ENCODE results near the gene ZNF789. TPM values are rescaled to one million over a fixed set of nuclear protein-coding genes. Genes with fewer than 3 reads are reported as not detected.

The ZNF789 gene
- total and polyA plus RNA-seq, 2 of the 4 experiments (the other 2 are of a cell fraction): 4.8 to 8.9 TPM

- H2AK9ac ChIP-seq (replicated peaks; ENCODE audit: low read depth, low read length, poor library complexity): no peak overlapping the region
- intact Hi-C loops (cut with micrococcal nuclease) (no loop called here), dilution Hi-C loops (cut with HindIII; ENCODE audit: low sequenced_read_pairs, unreplicated experiment) (no loop called here), in situ Hi-C loops (cut with MboI; ENCODE audit: low sequenced_read_pairs) (no loop called here)
- H3K4ac ChIP-seq (ENCODE audit: low read depth, low read length): no peak overlapping the region
- DNase-seq (no peak), ATAC-seq (ENCODE audit: low read depth) (no peak)
- H3K36me3 ChIP-seq (ENCODE audit: control insufficient read depth, insufficient read depth, low read length): peaks cover 14% of the 10 kb centered on the region
- peaks cover 19 to 38% of the 10 kb centered on the region in 2 experiments for H3K79me1 ChIP-seq (ENCODE audit: low read depth in 1 of 2, low read length in 2 of 2)
- no peak overlapping the region for H2BK20ac ChIP-seq (ENCODE audit: low read depth, low read length)
- ChIA-PET CTCF (no interaction called here), POLR2A (ENCODE audit: unreplicated experiment) (no interaction called here)
- H3K9me1 ChIP-seq (ENCODE audit: insufficient read depth, low read length): peaks cover 5% of the 10 kb centered on the region; the same call in 1 of the 2 replicates
- no peak overlapping the region for H2AFZ ChIP-seq (replicated peaks; ENCODE audit: low read length, poor library complexity)
- TF ChIP-seq, protein P1, sequence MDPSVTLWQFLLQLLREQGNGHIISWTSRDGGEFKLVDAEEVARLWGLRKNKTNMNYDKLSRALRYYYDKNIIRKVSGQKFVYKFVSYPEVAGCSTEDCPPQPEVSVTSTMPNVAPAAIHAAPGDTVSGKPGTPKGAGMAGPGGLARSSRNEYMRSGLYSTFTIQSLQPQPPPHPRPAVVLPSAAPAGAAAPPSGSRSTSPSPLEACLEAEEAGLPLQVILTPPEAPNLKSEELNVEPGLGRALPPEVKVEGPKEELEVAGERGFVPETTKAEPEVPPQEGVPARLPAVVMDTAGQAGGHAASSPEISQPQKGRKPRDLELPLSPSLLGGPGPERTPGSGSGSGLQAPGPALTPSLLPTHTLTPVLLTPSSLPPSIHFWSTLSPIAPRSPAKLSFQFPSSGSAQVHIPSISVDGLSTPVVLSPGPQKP (IDR thresholded peaks at IDR 0.05; ENCODE audit: borderline replicate concordance, low read depth, low read length): no peak
- no peak for TF ChIP-seq MXI1 (IDR thresholded peaks at IDR 0.05; ENCODE audit: borderline replicate concordance, low read depth, low read length)
- TF ChIP-seq NFE2L2 (IDR thresholded peaks at IDR 0.05; ENCODE audit: low read depth, low read length): no peak
- no peak for TF ChIP-seq CEBPB (IDR thresholded peaks at IDR 0.05; ENCODE audit: low read depth, low read length)
- no peak for TF ChIP-seq CHD1 (IDR thresholded peaks at IDR 0.05; ENCODE audit: low read depth, low read length)
- TF ChIP-seq BHLHE40 (IDR thresholded peaks at IDR 0.05; ENCODE audit: low read depth, low read length): no peak
- no peak for TF ChIP-seq MAZ (IDR thresholded peaks at IDR 0.05; ENCODE audit: borderline replicate concordance, low read depth, low read length)
- TF ChIP-seq RAD21 (IDR thresholded peaks at IDR 0.05; ENCODE audit: low read length): no peak
- no peak for TF ChIP-seq RCOR1 (IDR thresholded peaks at IDR 0.05; ENCODE audit: insufficient replicate concordance, low read length)
- TF ChIP-seq, protein P2, sequence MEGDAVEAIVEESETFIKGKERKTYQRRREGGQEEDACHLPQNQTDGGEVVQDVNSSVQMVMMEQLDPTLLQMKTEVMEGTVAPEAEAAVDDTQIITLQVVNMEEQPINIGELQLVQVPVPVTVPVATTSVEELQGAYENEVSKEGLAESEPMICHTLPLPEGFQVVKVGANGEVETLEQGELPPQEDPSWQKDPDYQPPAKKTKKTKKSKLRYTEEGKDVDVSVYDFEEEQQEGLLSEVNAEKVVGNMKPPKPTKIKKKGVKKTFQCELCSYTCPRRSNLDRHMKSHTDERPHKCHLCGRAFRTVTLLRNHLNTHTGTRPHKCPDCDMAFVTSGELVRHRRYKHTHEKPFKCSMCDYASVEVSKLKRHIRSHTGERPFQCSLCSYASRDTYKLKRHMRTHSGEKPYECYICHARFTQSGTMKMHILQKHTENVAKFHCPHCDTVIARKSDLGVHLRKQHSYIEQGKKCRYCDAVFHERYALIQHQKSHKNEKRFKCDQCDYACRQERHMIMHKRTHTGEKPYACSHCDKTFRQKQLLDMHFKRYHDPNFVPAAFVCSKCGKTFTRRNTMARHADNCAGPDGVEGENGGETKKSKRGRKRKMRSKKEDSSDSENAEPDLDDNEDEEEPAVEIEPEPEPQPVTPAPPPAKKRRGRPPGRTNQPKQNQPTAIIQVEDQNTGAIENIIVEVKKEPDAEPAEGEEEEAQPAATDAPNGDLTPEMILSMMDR (conservative IDR thresholded peaks at IDR 0.05; ENCODE audit: low read depth, low read length): no peak
- TF ChIP-seq MAFK (IDR thresholded peaks at IDR 0.05; ENCODE audit: low read depth, low read length): no peak
- no peak for TF ChIP-seq FOS (IDR thresholded peaks at IDR 0.05; ENCODE audit: low read depth, low read length)
- no peak overlapping the region for H3K4me2 ChIP-seq (ENCODE audit: low read depth, low read length)
- H2BK15ac ChIP-seq (ENCODE audit: low read depth, low read length): no peak overlapping the region
- no peak overlapping the region for H3K4me3 ChIP-seq (ENCODE audit: insufficient read depth, low read depth, low read length)
- WGBS, 2 experiments (ENCODE audit: extremely low coverage in 2 of 2, insufficient read length in 1 of 2): 98% methylated on average over 5 of the region's 15 CpGs; no CpG with 5 or more reads in 1 of the 2 experiments
- no peaks in the 10 kb centered on the region for H3K27me3 ChIP-seq (ENCODE audit: control insufficient read depth, insufficient read depth, low read length)
- H3K14ac ChIP-seq (replicated peaks; ENCODE audit: low read depth, low read length): no peak overlapping the region
- H2AK5ac ChIP-seq (ENCODE audit: low read depth, low read length): no peak overlapping the region
- H3K9me3 ChIP-seq (ENCODE audit: control insufficient read depth, insufficient read depth, low read length): no peaks in the 10 kb centered on the region
- no peak overlapping the region for H4K5ac ChIP-seq (ENCODE audit: low read depth, low read length)
- H4K8ac ChIP-seq (ENCODE audit: low read depth in 2 of 2, low read length in 2 of 2): no peak overlapping the region
- H4K91ac ChIP-seq (ENCODE audit: insufficient read depth, low read depth, low read length): no peak overlapping the region
- 0 out of 2 replicates have a peak, but pooled peaks cover 2% of the 10 kb centered on the region for H4K20me1 ChIP-seq (ENCODE audit: insufficient read depth, low read length)
- no TSS peak for BruUV-seq (replicated peaks)
- no peak overlapping the region for H3K18ac ChIP-seq (ENCODE audit: low read depth, low read length)
- no peak overlapping the region for H3K56ac ChIP-seq (ENCODE audit: extremely low read depth, insufficient read depth, low read length)
- H2BK120ac ChIP-seq (ENCODE audit: low read depth, low read length): no peak overlapping the region
- H3K9ac ChIP-seq (ENCODE audit: low read depth, low read length): no peak overlapping the region
- H3K27ac ChIP-seq (ENCODE audit: insufficient read depth, low read length): no peak overlapping the region
- no peak overlapping the region for H3K23ac ChIP-seq (ENCODE audit: low read depth, low read length)
- no peak overlapping the region for H2BK5ac ChIP-seq (ENCODE audit: low read depth, low read length, poor library complexity, severe bottlenecking)
- 0 out of 2 replicates have a peak, but pooled peaks cover 2% of the 10 kb centered on the region for H3K4me1 ChIP-seq (ENCODE audit: control insufficient read depth, insufficient read depth, low read length)
These were observed 6.1 kb downstream of the ZNF789 start for GRCh38 chr7:99478464-99479440.
